Spleen (tissue), 11 donors: ENCODE measurements around the gene GAS2L3. TPM values are rescaled to one million over a fixed set of nuclear protein-coding genes. Genes with fewer than 3 reads are reported as not detected.

ENCODE experiments used
- DNase-seq: peaks from one replicate; pipeline ENCODE4 v3.0.0-alpha.2; 2020
- H3K27ac ChIP-seq, 8 donors: fragments of 200-600 bp; sonication (generic) in 7 of 8; 1 replicate in 4 of 8; 2 replicates in 4 of 8; pipeline versions ENCODE4 v1.5.0 to v1.8.0; 2016 to 2021; ENCODE audit warnings: inconsistent platforms in 4 of 8, mild to moderate bottlenecking in 4 of 8, moderate library complexity in 1 of 8
- H3K27me3 ChIP-seq, 7 donors: fragments of 200-600 bp; sonication (generic) in 6 of 7; replicated peaks in 1 of 7; 1 replicate in 4 of 7; 2 replicates in 3 of 7; pipeline versions ENCODE4 v1.5.0 to v1.8.0; 2016 to 2021; ENCODE audit warnings: inconsistent platforms in 3 of 7, mild to moderate bottlenecking in 1 of 7
- H3K36me3 ChIP-seq, 6 donors: fragments of 200-600 bp; sonication (generic) in 5 of 6; 1 replicate in 4 of 6; 2 replicates in 2 of 6; pipeline versions ENCODE4 v1.5.0 to v1.8.0; 2016 to 2021; ENCODE audit warnings: inconsistent platforms in 2 of 6
- H3K4me1 ChIP-seq, 6 donors: fragments of 200-600 bp; sonication (generic) in 5 of 6; 1 replicate in 3 of 6; 2 replicates in 3 of 6; pipeline versions ENCODE4 v1.5.0 to v1.8.0; 2016 to 2021; ENCODE audit warnings: inconsistent platforms in 3 of 6
- H3K4me3 ChIP-seq, 8 donors: fragments of 200-600 bp; sonication (generic) in 7 of 8; 1 replicate in 4 of 8; 2 replicates in 4 of 8; pipeline versions ENCODE4 v1.5.0 to v1.8.0; 2016 to 2021; ENCODE audit warnings: inconsistent platforms in 4 of 8, mild to moderate bottlenecking in 4 of 8, moderate library complexity in 2 of 8
- H3K9me3 ChIP-seq, 8 donors: fragments of 200-600 bp; sonication (generic) in 7 of 8; 1 replicate in 4 of 8; 2 replicates in 4 of 8; pipeline versions ENCODE4 v1.5.0 to v1.8.0; 2016 to 2021; ENCODE audit warnings: inconsistent platforms in 4 of 8
- POLR2A ChIP-seq, 3 donors: fragments of 450-650 bp; IDR thresholded peaks; one replicate each; pipeline ENCODE4 v1.5.1; 2017; ENCODE audit warnings: antibody characterized with exemption in 3 of 3, mild to moderate bottlenecking in 1 of 3
- POLR2AphosphoS5 ChIP-seq, 3 donors: sonication (generic); formaldehyde crosslinking; IDR thresholded peaks; one replicate each; pipeline ENCODE4 v1.5.1; 2017; ENCODE audit warnings: antibody characterized with exemption in 3 of 3
- WGBS, 5 donors: extraction: QIAGEN DNeasy Blood & Tissue Kit in 3 of 5; methylation state at CpG; one replicate each; pipeline versions ENCODE4 v1.1.5 to v1.1.7; 2013 to 2018; 5-methylcytosine and 5-hydroxymethylcytosine counted together
- intact Hi-C: fragments of 100-400 bp; cut with DNase I; formaldehyde crosslinking; loops from one replicate; pipeline ENCODE4 v1.15.0; 2023; ENCODE audit warnings: low total_unique reads
- polyA plus RNA-seq, 3 donors: library from polyadenylated mRNA; stranded (reverse); fragments of 200-250 nt; gene quantifications; one replicate each; pipeline ENCODE4 v1.2.1, GENCODE V29; 2013
- total RNA-seq, 7 donors: library from RNA; depleted of rRNA in 3 of 7; stranded (reverse); fragments of >200 nt in 3 of 7; fragmentation: NEBNext Ultra II Directional in 4 of 7; extraction: Animal tissue kit (Norgen Biotek cat#: 25700) in 4 of 7; gene quantifications; one replicate each; pipeline versions ENCODE4 v1.1.0 to v1.2.1, GENCODE V29; 2016 to 2021
- TF ChIP-seq, protein P1 (sequence below), 11 experiments: fragments of 200-600 bp in 7 of 11; fragments of 450-650 bp in 4 of 11; sonication (generic) in 4 of 11; IDR thresholded peaks in 8 of 11; conservative IDR thresholded peaks in 3 of 11; 1 replicate in 7 of 11; 2 replicates in 4 of 11; pipeline versions ENCODE4 v1.4.0 to v1.8.0; 2016 to 2021; ENCODE audit warnings: antibody characterized with exemption in 11 of 11, inconsistent platforms in 4 of 11, mild to moderate bottlenecking in 1 of 11
- donor health status: healthy with polysubstance abuse.
- donor health status: DM: no; HTN: no; CAD: no; lungs with moderate emphysema.
- donor health status: DM: no; HTN: no; CAD: no.
- donor health status: Bipolar disorder and iron deficiency.
- donor health status: healthy.
- donor health status: DM: no; HTN: no; CAD: no.
- donor health status: DM: yes; HTN: yes; CAD: no.

Gene GAS2L3
- total and polyA plus RNA-seq, 10 donors: 0.49 to 10.8 (median 6.5) TPM

- no peak for DNase-seq
- Histone ChIP-seq H3K36me3 (no peaks in the 10 kb centered on the region), H3K27ac (no peak overlapping the region), H3K27me3 (peaks cover 0 to 11% (median 0%) of the 10 kb centered on the region in 7 donors), H3K4me3 (no peak overlapping the region), H3K4me1 (no peaks in the 10 kb centered on the region), H3K9me3 (no peaks in the 10 kb centered on the region)
- no peak for TF ChIP-seq POLR2A (IDR thresholded peaks at IDR 0.05)
- no peak for TF ChIP-seq POLR2AphosphoS5 (IDR thresholded peaks at IDR 0.05)
- TF ChIP-seq, protein P1, sequence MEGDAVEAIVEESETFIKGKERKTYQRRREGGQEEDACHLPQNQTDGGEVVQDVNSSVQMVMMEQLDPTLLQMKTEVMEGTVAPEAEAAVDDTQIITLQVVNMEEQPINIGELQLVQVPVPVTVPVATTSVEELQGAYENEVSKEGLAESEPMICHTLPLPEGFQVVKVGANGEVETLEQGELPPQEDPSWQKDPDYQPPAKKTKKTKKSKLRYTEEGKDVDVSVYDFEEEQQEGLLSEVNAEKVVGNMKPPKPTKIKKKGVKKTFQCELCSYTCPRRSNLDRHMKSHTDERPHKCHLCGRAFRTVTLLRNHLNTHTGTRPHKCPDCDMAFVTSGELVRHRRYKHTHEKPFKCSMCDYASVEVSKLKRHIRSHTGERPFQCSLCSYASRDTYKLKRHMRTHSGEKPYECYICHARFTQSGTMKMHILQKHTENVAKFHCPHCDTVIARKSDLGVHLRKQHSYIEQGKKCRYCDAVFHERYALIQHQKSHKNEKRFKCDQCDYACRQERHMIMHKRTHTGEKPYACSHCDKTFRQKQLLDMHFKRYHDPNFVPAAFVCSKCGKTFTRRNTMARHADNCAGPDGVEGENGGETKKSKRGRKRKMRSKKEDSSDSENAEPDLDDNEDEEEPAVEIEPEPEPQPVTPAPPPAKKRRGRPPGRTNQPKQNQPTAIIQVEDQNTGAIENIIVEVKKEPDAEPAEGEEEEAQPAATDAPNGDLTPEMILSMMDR (IDR thresholded peaks at IDR 0.05 in 8 of 11, conservative IDR thresholded peaks at IDR 0.05 in 3 of 11): no peak
- 48 to 73% (median 61%) methylated on average over 2 of the region's 2 CpGs for WGBS, 5 donors
- intact Hi-C loops: no loop called here
Measured at GRCh38 chr12:100666588-100666987, 93.1 kb downstream of the GAS2L3 start.

- intact Hi-C loops: no loop called here
- Histone ChIP-seq H3K36me3 (no peaks in the 10 kb centered on the region), H3K27me3 (peaks cover 0 to 17% (median 0%) of the 10 kb centered on the region in 7 donors), H3K27ac (no peak overlapping the region), H3K4me3 (no peak overlapping the region), H3K9me3 (no peaks in the 10 kb centered on the region), H3K4me1 (no peaks in the 10 kb centered on the region)
- TF ChIP-seq, protein P1 (IDR thresholded peaks at IDR 0.05 in 8 of 11, conservative IDR thresholded peaks at IDR 0.05 in 3 of 11): peak in 9 of 11 experiments; percentile 13 to 70 (median 58)
- TF ChIP-seq POLR2A (IDR thresholded peaks at IDR 0.05): no peak
- WGBS, 5 donors: 32 to 36% (median 36%) methylated on average over 8 to 9 of the region's 9 CpGs
- DNase-seq: peak; percentile 81
Measured at GRCh38 chr12:100668945-100669536, 95.6 kb downstream of the GAS2L3 start.

GRCh38 chr12:100669922-100670321 is 96.4 kb downstream of the GAS2L3 start:
- Histone ChIP-seq H3K27me3 (peaks cover 0 to 17% (median 0%) of the 10 kb centered on the region in 7 donors), H3K36me3 (no peaks in the 10 kb centered on the region), H3K4me1 (no peaks in the 10 kb centered on the region), H3K27ac (no peak overlapping the region), H3K4me3 (no peak overlapping the region), H3K9me3 (no peaks in the 10 kb centered on the region)
- intact Hi-C loops: no loop called here
- 79 to 91% (median 86%) methylated on average over 4 of the region's 4 CpGs for WGBS, 5 donors
- TF ChIP-seq, protein P1 (IDR thresholded peaks at IDR 0.05 in 8 of 11, conservative IDR thresholded peaks at IDR 0.05 in 3 of 11): no peak
- TF ChIP-seq POLR2A (IDR thresholded peaks at IDR 0.05): no peak
- no peak for TF ChIP-seq POLR2AphosphoS5 (IDR thresholded peaks at IDR 0.05)
- no peak for DNase-seq

DNA sequence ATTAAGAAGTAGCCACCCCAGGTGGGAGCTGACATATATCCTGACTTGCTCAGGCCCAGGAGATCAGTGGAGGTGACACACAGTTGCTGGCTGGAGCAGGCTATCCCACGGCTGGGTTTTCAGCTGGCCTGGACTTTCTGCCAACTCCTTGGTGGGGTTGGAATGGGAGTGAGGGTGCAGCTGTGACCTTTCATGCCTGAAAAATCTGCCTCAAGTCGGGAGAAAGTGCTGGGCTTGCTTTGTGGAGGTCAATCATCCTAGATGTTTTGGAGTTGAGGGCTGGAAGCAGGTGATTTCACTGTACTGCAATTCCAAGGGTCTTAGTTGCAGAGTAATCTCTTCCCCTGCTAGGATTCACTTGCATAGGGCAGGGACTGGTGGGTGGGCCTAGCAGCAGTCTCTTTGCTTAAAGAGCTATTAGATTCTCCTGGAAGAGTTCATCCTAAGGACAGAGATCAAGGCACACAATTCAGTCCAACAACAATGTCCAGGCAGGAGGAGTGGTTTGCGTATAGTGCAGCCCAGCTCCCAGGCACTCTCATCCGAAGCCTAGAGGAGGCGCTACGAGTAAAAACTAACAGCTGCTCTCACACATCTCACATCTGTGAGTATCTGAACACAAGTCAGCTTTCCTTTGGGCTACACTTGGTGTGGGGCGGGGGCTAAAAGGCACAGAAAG is 98.1 kb downstream of the GAS2L3 start:
- H3K27ac ChIP-seq: no peak overlapping the region
- no peaks in the 10 kb centered on the region for H3K36me3 ChIP-seq
- no peak for TF ChIP-seq POLR2AphosphoS5 (IDR thresholded peaks at IDR 0.05)
- TF ChIP-seq POLR2A (IDR thresholded peaks at IDR 0.05): no peak
- TF ChIP-seq, protein P1 (IDR thresholded peaks at IDR 0.05 in 8 of 11, conservative IDR thresholded peaks at IDR 0.05 in 3 of 11): no peak
- H3K4me1 ChIP-seq: no peaks in the 10 kb centered on the region
- H3K27me3 ChIP-seq: peaks cover 0 to 17% (median 0%) of the 10 kb centered on the region in 7 donors
- no peak overlapping the region for H3K4me3 ChIP-seq
- intact Hi-C loops: no loop called here
- DNase-seq: no peak
- no peaks in the 10 kb centered on the region for H3K9me3 ChIP-seq
- 74 to 86% (median 79%) methylated on average over 6 to 7 of the region's 7 CpGs for WGBS, 5 donors
